Measurements from ENCODE around the gene MAPK8. TPM values are rescaled to one million over a fixed set of nuclear protein-coding genes. Genes with fewer than 3 reads are reported as not detected.
"Not testable (repeated sequence)": the region's sequence is repeated elsewhere in the genome, so short reads cannot be mapped to it uniquely, and the experiment has no call there.

Gene MAPK8
- total RNA-seq, 4 donors from 2014 or later, result 27.4 to 43.5 (median 36.5) TPM

GRCh38 chr10:48419714-48420113, 113.2 kb downstream of the MAPK8 start:
- intact Hi-C loops (cut with DNase I), result no loop called here
- no peak for TF ChIP-seq CTCF (IDR thresholded peaks at IDR 0.05)
- TF ChIP-seq POLR2A (IDR thresholded peaks at IDR 0.05), result no peak
- H3K4me3 ChIP-seq, result no peak overlapping the region
- H3K27ac ChIP-seq, result no peak overlapping the region
- H3K36me3 ChIP-seq, result peaks cover 0 to 9% (median 0%) of the 10 kb centered on the region in 3 donors
- no peak for DNase-seq
- H3K9me3 ChIP-seq, result no peaks in the 10 kb centered on the region
- peaks cover 0 to 15% (median 0%) of the 10 kb centered on the region in 3 donors for H3K4me1 ChIP-seq
- H3K27me3 ChIP-seq, result no peaks in the 10 kb centered on the region
- 89 to 92% methylated on average over 4 of the region's 4 CpGs for WGBS, 2 donors

- Histone ChIP-seq H3K36me3 (peaks cover 0 to 20% (median 0%) of the 10 kb centered on the region in 3 donors), H3K4me1 (peaks cover 0 to 12% (median 0%) of the 10 kb centered on the region in 3 donors)
- H3K4me3 ChIP-seq; intact Hi-C loops (cut with DNase I); DNase-seq; H3K27me3 ChIP-seq; H3K27ac ChIP-seq; H3K9me3 ChIP-seq: not testable (repeated sequence)
- WGBS, 2 donors, result 66 to 83% methylated on average over 2 of the region's 2 CpGs
Observed at GRCh38 chr10:48421862-48422261, 115.4 kb downstream of the MAPK8 start.

- Histone ChIP-seq H3K4me1 (no peaks in the 10 kb centered on the region), H3K36me3 (peaks cover 0 to 34% (median 0%) of the 10 kb centered on the region in 3 donors), H3K27me3 (no peaks in the 10 kb centered on the region), H3K9me3 (no peaks in the 10 kb centered on the region), H3K4me3 (no peak overlapping the region), H3K27ac (no peak overlapping the region)
- TF ChIP-seq POLR2A (IDR thresholded peaks at IDR 0.05) (no peak), CTCF (IDR thresholded peaks at IDR 0.05) (no peak)
- intact Hi-C loops (cut with DNase I), result no loop called here
- DNase-seq, result no peak
- WGBS, 2 donors, result 93% methylated on average over 4 of the region's 4 CpGs
Observed at GRCh38 chr10:48423884-48424283, 117.4 kb downstream of the MAPK8 start.

GRCh38 chr10:48428896-48429295, 122.4 kb downstream of the MAPK8 start:
- 93 to 94% methylated on average over 2 to 3 of the region's 3 CpGs for WGBS, 2 donors
- TF ChIP-seq CTCF (IDR thresholded peaks at IDR 0.05) (no peak), POLR2A (IDR thresholded peaks at IDR 0.05) (no peak)
- Histone ChIP-seq H3K27me3 (no peaks in the 10 kb centered on the region), H3K9me3 (no peaks in the 10 kb centered on the region), H3K4me3 (no peak overlapping the region), H3K4me1 (no peaks in the 10 kb centered on the region), H3K27ac (no peak overlapping the region), H3K36me3 (peaks cover 0 to 64% (median 0%) of the 10 kb centered on the region in 3 donors)
- DNase-seq, result no peak
- intact Hi-C loops (cut with DNase I), result no loop called here

- 88 to 93% methylated on average over 1 of the region's 1 CpG for WGBS, 2 donors
- H3K4me3 ChIP-seq, result no peak overlapping the region
- H3K36me3 ChIP-seq, result peaks cover 0 to 68% (median 0%) of the 10 kb centered on the region in 3 donors
- no peaks in the 10 kb centered on the region for H3K27me3 ChIP-seq
- no peaks in the 10 kb centered on the region for H3K9me3 ChIP-seq
- intact Hi-C loops (cut with DNase I), result no loop called here
- TF ChIP-seq CTCF (IDR thresholded peaks at IDR 0.05), result no peak
- TF ChIP-seq POLR2A (IDR thresholded peaks at IDR 0.05), result no peak
- H3K4me1 ChIP-seq, result no peaks in the 10 kb centered on the region
- no peak overlapping the region for H3K27ac ChIP-seq
- DNase-seq, result no peak
Observed at GRCh38 chr10:48429309-48429708, 122.8 kb downstream of the MAPK8 start.

- DNase-seq, result no peak
- no peaks in the 10 kb centered on the region for H3K27me3 ChIP-seq
- no peaks in the 10 kb centered on the region for H3K9me3 ChIP-seq
- no peak for TF ChIP-seq POLR2A (IDR thresholded peaks at IDR 0.05)
- TF ChIP-seq CTCF (IDR thresholded peaks at IDR 0.05), result no peak
- H3K27ac ChIP-seq, result no peak overlapping the region
- no peaks in the 10 kb centered on the region for H3K4me1 ChIP-seq
- H3K4me3 ChIP-seq, result no peak overlapping the region
- intact Hi-C loops (cut with DNase I), result no loop called here
- peaks cover 0 to 80% (median 0%) of the 10 kb centered on the region in 3 donors for H3K36me3 ChIP-seq
- WGBS, 2 donors, result 85 to 94% methylated on average over 4 of the region's 4 CpGs
Observed at GRCh38 chr10:48430402-48430993, 124.0 kb downstream of the MAPK8 start.
